ENCODE data around the gene TAF10. TPM values are rescaled to one million over a fixed set of nuclear protein-coding genes. Genes with fewer than 3 reads are reported as not detected.

TAF10 gene
- total and polyA plus RNA-seq, 2 of the 13 experiments (the other 11 are each of a cell fraction or from before 2014, with no cell fraction given), result 71.3 to 134 TPM

GRCh38 chr11:6619004-6619745, 7.2 kb upstream of the TAF10 start, which contains the start of gene TPP1 (continued):
- TF ChIP-seq, protein P1, sequence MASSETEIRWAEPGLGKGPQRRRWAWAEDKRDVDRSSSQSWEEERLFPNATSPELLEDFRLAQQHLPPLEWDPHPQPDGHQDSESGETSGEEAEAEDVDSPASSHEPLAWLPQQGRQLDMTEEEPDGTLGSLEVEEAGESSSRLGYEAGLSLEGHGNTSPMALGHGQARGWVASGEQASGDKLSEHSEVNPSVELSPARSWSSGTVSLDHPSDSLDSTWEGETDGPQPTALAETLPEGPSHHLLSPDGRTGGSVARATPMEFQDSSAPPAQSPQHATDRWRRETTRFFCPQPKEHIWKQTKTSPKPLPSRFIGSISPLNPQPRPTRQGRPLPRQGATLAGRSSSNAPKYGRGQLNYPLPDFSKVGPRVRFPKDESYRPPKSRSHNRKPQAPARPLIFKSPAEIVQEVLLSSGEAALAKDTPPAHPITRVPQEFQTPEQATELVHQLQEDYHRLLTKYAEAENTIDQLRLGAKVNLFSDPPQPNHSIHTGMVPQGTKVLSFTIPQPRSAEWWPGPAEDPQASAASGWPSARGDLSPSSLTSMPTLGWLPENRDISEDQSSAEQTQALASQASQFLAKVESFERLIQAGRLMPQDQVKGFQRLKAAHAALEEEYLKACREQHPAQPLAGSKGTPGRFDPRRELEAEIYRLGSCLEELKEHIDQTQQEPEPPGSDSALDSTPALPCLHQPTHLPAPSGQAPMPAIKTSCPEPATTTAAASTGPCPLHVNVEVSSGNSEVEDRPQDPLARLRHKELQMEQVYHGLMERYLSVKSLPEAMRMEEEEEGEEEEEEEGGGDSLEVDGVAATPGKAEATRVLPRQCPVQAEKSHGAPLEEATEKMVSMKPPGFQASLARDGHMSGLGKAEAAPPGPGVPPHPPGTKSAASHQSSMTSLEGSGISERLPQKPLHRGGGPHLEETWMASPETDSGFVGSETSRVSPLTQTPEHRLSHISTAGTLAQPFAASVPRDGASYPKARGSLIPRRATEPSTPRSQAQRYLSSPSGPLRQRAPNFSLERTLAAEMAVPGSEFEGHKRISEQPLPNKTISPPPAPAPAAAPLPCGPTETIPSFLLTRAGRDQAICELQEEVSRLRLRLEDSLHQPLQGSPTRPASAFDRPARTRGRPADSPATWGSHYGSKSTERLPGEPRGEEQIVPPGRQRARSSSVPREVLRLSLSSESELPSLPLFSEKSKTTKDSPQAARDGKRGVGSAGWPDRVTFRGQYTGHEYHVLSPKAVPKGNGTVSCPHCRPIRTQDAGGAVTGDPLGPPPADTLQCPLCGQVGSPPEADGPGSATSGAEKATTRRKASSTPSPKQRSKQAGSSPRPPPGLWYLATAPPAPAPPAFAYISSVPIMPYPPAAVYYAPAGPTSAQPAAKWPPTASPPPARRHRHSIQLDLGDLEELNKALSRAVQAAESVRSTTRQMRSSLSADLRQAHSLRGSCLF (CRISPR knock-in tag; IDR thresholded peaks at IDR 0.05; ENCODE audit: borderline replicate concordance), result no peak
- TF ChIP-seq DRAP1 (CRISPR knock-in tag; IDR thresholded peaks at IDR 0.05), result peak; percentile 95
- no peak for TF ChIP-seq RBM22 (optimal IDR thresholded peaks at IDR 0.05; ENCODE audit: low read length)
- TF ChIP-seq SIX1 (CRISPR knock-in tag; IDR thresholded peaks at IDR 0.05; ENCODE audit: borderline replicate concordance), result no peak
- TF ChIP-seq ZFP90 (CRISPR knock-in tag; IDR thresholded peaks at IDR 0.05; ENCODE audit: borderline replicate concordance), result peak; percentile 70; the same call in 1 of the 2 replicates
- TF ChIP-seq ZNF678 (CRISPR knock-in tag; IDR thresholded peaks at IDR 0.05), result no peak
- TF ChIP-seq MBNL3 (CRISPR knock-in tag; conservative IDR thresholded peaks at IDR 0.05), result no peak
- TF ChIP-seq PITX1 (CRISPR knock-in tag; IDR thresholded peaks at IDR 0.05), result no peak
- TF ChIP-seq ZNF552 (CRISPR knock-in tag; IDR thresholded peaks at IDR 0.05; ENCODE audit: borderline replicate concordance), result 0 out of 2 replicates have a peak, but pooled peaks have one; percentile 23
- TF ChIP-seq, protein P2, sequence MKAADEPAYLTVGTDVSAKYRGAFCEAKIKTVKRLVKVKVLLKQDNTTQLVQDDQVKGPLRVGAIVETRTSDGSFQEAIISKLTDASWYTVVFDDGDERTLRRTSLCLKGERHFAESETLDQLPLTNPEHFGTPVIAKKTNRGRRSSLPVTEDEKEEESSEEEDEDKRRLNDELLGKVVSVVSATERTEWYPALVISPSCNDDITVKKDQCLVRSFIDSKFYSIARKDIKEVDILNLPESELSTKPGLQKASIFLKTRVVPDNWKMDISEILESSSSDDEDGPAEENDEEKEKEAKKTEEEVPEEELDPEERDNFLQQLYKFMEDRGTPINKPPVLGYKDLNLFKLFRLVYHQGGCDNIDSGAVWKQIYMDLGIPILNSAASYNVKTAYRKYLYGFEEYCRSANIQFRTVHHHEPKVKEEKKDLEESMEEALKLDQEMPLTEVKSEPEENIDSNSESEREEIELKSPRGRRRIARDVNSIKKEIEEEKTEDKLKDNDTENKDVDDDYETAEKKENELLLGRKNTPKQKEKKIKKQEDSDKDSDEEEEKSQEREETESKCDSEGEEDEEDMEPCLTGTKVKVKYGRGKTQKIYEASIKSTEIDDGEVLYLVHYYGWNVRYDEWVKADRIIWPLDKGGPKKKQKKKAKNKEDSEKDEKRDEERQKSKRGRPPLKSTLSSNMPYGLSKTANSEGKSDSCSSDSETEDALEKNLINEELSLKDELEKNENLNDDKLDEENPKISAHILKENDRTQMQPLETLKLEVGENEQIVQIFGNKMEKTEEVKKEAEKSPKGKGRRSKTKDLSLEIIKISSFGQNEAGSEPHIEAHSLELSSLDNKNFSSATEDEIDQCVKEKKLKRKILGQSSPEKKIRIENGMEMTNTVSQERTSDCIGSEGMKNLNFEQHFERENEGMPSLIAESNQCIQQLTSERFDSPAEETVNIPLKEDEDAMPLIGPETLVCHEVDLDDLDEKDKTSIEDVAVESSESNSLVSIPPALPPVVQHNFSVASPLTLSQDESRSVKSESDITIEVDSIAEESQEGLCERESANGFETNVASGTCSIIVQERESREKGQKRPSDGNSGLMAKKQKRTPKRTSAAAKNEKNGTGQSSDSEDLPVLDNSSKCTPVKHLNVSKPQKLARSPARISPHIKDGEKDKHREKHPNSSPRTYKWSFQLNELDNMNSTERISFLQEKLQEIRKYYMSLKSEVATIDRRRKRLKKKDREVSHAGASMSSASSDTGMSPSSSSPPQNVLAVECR (CRISPR knock-in tag; IDR thresholded peaks at IDR 0.05; ENCODE audit: borderline replicate concordance), result peak; percentile 79; the same call in 1 of the 2 replicates
- 0 out of 2 replicates have a peak, but pooled peaks have one; percentile 16 for TF ChIP-seq FOXP4 (CRISPR knock-in tag; IDR thresholded peaks at IDR 0.05)
- TF ChIP-seq, protein P3, sequence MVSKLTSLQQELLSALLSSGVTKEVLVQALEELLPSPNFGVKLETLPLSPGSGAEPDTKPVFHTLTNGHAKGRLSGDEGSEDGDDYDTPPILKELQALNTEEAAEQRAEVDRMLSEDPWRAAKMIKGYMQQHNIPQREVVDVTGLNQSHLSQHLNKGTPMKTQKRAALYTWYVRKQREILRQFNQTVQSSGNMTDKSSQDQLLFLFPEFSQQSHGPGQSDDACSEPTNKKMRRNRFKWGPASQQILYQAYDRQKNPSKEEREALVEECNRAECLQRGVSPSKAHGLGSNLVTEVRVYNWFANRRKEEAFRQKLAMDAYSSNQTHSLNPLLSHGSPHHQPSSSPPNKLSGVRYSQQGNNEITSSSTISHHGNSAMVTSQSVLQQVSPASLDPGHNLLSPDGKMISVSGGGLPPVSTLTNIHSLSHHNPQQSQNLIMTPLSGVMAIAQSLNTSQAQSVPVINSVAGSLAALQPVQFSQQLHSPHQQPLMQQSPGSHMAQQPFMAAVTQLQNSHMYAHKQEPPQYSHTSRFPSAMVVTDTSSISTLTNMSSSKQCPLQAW (CRISPR knock-in tag; IDR thresholded peaks at IDR 0.05), result 0 out of 2 replicates have a peak, but pooled peaks have one; percentile 30
- peak; percentile 88 for TF ChIP-seq ZNF263 (CRISPR knock-in tag; IDR thresholded peaks at IDR 0.05)
- TF ChIP-seq ZNF253 (CRISPR knock-in tag; IDR thresholded peaks at IDR 0.05; ENCODE audit: borderline replicate concordance), result 0 out of 2 replicates have a peak, but pooled peaks have one; percentile 39

Data from HepG2 (cell line).